HG03025 (cell line): Measurements from ENCODE around the gene UBB.
"Not testable (repeated sequence)": the region's sequence is repeated elsewhere in the genome, so short reads cannot be mapped to it uniquely, and the experiment has no call there.

Experiments
- ATAC-seq: cut with Tn5 transposase; IDR thresholded peaks from one replicate; pipeline ENCODE4 v1.9.1; 2021; ENCODE audit warnings: mild to moderate bottlenecking, moderate library complexity; ENCODE audit not compliant: unreplicated experiment, low FRiP score

UBB gene

DNA sequence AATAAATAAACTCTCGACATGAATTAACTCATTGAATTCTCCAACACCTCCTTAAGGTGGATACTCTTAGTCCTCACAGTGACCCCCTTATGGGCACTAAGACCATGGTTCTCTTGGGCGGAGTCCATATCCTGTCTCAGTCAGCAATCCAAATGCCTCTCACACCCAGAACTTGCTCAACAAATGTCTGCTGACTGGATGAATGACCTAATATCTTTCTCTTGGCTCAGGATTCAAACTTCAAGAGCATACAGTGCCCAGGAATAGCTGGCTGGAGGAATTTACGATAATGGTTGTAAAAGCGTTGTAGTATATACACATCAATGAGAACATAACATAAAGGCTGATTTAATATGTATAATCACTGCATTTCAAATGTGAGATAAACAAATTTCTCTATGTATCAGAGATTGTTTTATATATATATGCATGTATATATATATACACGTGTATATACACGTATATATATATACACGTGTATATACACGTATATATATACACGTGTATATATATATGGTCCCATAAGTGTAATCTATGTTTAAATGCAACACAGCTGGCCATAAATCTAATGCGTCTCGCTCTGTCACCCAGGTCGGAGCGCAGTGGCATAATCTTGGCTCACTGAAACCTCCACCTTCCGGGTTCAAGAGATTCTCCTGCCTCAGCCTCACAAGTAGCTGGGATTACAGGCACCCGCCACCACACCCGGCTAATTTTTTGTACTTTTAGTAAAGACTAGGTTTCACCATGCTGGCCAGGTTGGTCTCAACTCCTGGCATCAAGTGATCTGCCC lies 6.5 kb upstream of the UBB start:
- no peak for ATAC-seq

GRCh38 chr17:16377941-16378341 lies 3.0 kb upstream of the UBB start:
- no peak for ATAC-seq

GRCh38 chr17:16378636-16379282 lies 2.1 kb upstream of the UBB start:
- no peak for ATAC-seq

DNA sequence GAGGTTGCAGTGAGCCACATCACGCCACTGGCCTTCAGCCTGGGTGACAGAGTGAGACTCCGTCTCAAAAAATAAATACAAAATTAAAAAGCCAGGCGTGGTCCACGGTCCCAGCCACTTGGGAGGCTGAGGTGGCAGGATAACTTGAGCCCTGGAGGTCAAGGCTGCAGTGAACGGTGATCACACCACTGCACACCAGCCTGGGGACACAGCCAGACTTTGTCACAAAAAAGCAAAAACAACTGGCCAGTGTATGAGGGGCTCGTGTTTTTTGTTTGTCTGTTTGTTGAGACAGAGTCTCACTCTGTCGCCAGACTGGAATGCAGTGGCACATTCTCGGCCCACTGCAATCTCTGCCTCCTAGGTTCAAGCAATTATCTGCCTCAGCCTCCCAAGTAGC lies 1.2 kb upstream of the UBB start:
- ATAC-seq, result no peak

- ATAC-seq, result no peak
These were observed 567 bp downstream of the UBB start for GRCh38 chr17:16381496-16381820.

DNA sequence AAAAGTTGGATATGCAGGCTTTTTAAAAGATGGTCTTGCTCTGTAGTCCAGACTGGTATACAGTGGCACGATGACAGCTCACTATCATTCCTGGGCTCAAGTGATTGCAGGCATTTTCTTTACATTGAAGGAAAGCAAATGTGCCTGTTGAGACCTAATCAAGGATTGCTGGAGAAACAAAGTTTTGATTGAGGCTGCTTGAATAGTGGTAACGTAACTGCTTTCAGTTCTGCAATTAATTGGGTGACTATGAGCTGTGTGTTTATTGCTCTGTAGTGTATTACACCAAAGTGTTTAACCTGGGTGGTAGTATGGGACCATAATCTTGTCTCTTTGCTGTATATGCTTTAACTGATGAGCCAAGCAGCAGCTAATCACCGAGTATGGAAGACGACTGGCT lies 2.3 kb downstream of the UBB start:
- ATAC-seq, result no peak

GRCh38 chr17:16383772-16384287 lies 2.9 kb downstream of the UBB start:
- ATAC-seq, result no peak

DNA sequence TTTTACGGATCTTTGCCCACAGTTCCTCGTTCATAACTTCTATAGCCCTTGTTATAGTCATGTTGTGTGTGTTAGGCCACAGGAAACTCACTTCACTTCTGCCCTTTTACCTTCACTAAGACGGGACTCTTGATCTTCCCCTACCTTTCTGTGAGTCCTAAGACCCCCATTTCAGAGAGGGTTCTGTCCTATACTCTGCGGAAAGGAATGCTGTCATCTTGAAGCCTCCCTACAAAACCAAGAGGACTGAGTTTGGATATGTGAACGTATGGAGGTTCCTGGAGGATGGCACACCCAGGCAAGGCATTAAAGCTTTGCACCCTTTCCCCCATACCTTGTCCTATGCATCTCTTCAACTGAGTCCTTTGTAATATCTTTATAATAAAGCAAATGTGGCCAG lies 3.7 kb downstream of the UBB start:
- no peak for ATAC-seq

DNA sequence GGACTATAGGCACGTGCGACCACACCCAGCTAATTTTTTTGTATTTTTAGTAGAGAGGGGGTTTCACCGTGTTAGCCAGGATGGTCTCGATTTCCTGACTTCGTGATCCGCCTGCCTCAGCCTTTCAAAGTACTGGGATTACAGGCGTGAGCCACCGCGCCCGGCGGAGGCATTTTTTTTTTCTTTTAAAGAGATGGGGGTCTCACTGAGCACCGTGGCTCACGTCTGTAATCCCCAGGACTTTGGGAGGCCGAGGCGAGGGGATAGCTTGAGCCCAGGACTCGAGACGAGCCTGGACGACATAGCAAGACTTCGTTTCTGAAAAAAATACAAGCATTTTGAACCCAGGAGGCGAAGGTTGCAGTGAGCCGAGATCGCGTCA lies 5.2 kb downstream of the UBB start:
- not testable (repeated sequence) for ATAC-seq

DNA sequence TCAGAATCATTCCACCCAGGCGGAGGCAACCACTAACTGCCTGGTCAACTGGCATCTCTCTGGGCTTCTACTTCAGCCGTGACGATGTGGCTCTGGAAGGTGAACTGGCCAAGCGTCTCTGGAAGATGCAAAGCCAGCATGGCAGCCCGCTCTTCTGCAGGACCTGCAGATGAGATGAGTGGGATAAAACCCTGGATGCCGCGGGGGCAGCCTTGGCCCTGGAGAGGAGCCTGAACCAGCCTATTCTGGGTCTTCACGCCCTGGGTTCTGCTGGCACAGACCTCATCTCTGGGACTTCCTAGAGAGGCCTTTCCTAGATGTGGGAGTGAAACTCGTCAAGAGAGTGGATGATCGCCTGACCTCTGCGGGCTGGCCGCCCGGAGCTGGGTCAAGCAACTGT lies 10.6 kb downstream of the UBB start:
- ATAC-seq, result no peak

GRCh38 chr17:16392491-16392890 lies 11.6 kb downstream of the UBB start:
- not testable (repeated sequence) for ATAC-seq

DNA sequence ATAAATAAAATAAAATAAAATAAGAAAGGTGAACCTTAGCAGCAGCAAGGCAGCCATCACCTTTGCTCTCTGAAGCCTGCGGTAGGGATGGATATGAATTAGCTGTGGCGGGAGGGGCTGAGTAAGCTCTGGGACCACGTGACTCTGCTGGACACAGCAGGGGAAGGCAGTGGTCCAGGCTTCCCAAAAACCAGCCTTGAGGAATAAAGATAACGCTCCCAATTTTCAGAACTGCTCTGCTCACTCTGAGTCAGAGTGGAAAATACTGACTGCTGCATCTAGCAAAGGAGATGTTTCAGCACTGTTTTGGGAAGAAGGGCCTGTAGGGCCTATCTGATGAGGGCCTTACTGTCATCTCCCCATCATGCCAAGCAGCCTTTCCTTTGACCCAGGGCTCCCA lies 15.0 kb downstream of the UBB start:
- not testable (repeated sequence) for ATAC-seq

- not testable (repeated sequence) for ATAC-seq
These were observed 15.8 kb downstream of the UBB start for GRCh38 chr17:16396693-16397092.

- ATAC-seq, result peak; percentile 49
These were observed 17.7 kb downstream of the UBB start for GRCh38 chr17:16398270-16399267.

DNA sequence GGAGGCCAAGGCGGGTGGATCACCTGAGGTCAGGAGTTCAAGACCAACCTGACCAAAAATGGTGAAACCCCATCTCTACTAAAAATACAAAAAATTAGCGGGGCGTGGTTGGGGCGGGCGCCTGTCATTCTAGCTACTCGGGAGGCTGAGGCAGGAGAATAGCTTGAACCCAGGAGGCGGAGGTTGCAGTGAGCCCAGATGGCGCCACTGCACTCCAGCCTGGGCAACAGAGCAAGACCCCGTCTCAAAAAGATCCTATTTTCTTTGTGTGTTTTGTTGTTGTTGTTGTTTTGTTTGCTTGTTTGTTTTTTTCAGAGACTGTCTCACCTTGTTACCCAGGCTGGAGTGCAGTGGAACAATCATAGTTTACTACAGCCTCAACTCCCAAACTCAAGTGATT lies 23.0 kb downstream of the UBB start:
- ATAC-seq, result not testable (repeated sequence)

DNA sequence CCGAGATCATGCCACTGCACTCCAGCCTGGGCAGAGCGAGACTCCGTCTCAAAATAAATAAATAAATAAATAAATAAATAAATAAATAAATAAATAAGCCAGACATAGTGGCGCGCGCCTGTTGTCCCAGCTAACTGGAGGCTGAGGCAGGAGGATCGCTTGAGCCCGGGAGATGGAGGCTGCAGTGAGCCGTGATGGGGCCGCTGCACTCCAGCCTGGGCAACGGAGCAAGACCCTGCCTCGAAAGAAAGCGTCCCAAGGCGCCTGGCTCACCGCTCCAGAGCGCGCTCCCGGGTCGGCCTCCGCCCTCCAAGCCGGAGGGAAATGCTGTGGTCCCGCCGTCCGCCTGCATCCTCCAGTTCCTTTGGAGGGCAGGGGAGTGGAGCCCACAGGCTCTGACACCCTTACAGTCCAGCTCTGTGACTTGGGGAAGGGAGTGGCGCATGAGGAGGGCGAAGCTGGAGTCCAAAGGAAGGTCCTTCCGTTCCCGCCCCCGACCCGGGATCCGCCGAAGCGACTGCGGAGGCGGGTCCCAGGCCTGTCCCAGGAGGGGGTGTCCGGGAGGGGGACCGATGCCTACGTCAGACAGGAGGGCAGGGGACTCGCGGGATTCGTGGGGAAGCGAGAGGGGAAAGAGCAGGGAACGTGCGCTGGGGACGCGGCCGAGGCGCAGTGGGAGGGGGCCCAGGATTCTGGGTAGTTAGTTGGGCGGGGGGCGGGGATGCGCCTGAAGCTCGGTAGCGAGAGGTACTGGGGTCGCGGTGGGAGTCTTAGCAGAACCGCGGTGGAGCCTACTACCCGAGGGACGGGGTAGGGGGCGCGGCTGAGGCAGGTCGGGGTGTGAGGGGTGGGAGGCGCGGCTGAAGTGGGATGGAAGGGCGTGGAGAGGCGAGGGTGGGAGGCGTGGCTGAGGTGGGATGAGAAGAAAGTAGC lies 26.1 kb downstream of the UBB start:
- ATAC-seq, result no peak

GRCh38 chr17:16407911-16408588 lies 27.2 kb downstream of the UBB start:
- peak; percentile 84 for ATAC-seq

DNA sequence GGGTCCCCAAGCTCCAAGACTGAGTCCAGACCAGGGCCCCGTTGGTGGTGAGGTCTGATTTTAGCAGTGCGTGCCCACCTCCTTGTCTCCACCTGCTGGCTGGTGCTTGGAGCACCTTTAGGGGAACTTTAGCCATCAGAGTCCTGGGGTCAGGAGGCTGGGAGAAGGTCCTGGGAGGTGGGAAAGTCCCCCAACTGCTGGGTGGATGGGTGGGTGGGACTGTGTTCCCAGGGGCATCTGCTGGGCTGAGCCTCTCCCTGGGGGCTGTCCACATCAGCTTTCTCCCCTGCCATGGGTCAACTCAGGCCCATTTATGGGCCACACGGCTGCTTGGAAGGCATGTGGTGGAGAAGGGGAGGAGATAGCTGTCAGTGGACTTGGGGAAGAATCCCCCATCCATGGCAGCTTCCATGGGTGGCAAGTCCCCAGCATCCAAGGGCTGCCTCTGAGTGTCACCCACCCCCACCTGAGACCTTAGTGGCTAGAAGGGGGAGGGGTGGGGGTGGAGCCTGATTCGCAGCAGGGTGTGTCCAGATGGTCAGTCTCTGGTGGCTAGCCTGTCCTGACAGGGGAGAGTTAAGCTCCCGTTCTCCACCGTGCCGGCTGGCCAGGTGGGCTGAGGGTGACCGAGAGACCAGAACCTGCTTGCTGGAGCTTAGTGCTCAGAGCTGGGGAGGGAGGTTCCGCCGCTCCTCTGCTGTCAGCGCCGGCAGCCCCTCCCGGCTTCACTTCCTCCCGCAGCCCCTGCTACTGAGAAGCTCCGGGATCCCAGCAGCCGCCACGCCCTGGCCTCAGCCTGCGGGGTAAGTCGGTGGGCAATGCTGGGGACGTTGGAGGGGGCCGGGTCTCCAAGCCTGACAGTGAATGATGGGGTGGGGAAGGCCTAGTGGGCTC lies 34.4 kb downstream of the UBB start, which contains the start of gene TRPV2:
TRPV2 (plus strand) TSS at position 541 of the 894 bp plus-strand sequence. CDS start 2,098 bp downstream, outside the sequence.
- no peak for ATAC-seq
